Testis (tissue), 2 donors: Measurements from ENCODE around the gene GALR3.

ENCODE experiments used
- POLR2A ChIP-seq: fragments of 450-650 bp; IDR thresholded peaks from one replicate; pipeline ENCODE4 v1.6.1; 2017; ENCODE audit warnings: antibody characterized with exemption, mild to moderate bottlenecking, moderate library complexity
- TF ChIP-seq, protein P1 (sequence below), 3 experiments: fragments of 450-650 bp in 2 of 3; fragments of 200-600 bp in 1 of 3; sonication (generic) in 1 of 3; IDR thresholded peaks; one replicate each; pipeline ENCODE4 v1.5.1; 2016 to 2019; ENCODE audit warnings: antibody characterized with exemption in 3 of 3, mild to moderate bottlenecking in 2 of 3, moderate library complexity in 1 of 3

DNA sequence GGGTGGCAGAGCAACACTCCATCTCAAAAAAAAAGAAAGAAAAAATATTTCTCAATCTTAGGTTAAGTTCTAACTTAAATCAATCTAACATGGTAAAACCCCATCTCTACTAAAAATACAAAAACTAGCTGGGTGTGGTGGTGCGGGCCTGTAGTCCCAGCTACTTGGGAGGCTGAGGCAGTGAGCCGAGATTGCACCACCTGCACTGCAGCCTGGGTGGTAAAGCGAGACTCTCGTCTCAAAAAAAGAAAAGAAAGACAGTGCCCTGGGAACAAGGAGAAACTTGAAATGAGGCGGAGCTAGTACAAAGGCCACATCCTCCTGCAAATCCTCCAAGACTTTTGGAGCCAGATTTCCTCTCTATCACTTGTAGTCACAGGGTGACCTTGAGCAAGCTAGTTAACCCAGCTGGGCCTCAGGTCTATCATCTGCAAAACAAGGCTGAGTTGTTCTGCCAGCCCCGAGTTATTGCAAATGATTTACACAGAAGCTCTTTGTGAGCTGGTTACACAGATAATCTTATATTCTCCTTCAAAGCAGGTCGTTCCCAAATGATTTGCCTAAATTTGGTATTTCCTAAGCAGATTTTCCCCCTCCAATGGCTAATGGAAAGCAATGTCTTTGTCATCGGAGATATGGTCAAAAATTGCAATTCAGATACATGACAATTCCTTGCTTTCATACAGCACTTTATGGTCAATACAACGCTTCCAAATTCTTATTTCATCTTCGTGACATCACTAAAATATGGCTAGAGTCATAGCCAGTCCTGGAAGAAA lies 19.0 kb downstream of the GALR3 start:
- TF ChIP-seq, protein P1, sequence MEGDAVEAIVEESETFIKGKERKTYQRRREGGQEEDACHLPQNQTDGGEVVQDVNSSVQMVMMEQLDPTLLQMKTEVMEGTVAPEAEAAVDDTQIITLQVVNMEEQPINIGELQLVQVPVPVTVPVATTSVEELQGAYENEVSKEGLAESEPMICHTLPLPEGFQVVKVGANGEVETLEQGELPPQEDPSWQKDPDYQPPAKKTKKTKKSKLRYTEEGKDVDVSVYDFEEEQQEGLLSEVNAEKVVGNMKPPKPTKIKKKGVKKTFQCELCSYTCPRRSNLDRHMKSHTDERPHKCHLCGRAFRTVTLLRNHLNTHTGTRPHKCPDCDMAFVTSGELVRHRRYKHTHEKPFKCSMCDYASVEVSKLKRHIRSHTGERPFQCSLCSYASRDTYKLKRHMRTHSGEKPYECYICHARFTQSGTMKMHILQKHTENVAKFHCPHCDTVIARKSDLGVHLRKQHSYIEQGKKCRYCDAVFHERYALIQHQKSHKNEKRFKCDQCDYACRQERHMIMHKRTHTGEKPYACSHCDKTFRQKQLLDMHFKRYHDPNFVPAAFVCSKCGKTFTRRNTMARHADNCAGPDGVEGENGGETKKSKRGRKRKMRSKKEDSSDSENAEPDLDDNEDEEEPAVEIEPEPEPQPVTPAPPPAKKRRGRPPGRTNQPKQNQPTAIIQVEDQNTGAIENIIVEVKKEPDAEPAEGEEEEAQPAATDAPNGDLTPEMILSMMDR (IDR thresholded peaks at IDR 0.05) = no peak
- TF ChIP-seq POLR2A = no peak
